ENCODE results near the gene TSPEAR. TPM values are rescaled to one million over a fixed set of nuclear protein-coding genes. Genes with fewer than 3 reads are reported as not detected.

The TSPEAR gene
- total RNA-seq, 3 donors from 2014 or later (not counting 1 experiment from before 2014, with no cell fraction given): not detected

- H3K9me3 ChIP-seq (ENCODE audit: control insufficient read depth, insufficient read depth, low read length): peaks cover 18% of the 10 kb centered on the region
- Mint-ChIP-seq H3K27me3 (ENCODE audit: low read depth in 2 of 2) (peaks cover 8 to 34% of the 10 kb centered on the region in 2 donors), H3K27ac (no peak overlapping the region), H3K4me1 (peaks cover 0 to 9% of the 10 kb centered on the region in 2 donors), H3K36me3 (peaks cover 15% of the 10 kb centered on the region), H3K4me3 (no peak overlapping the region), H3K9me3 (peaks cover 5 to 7% of the 10 kb centered on the region in 2 donors)
- H3K4me3 ChIP-seq (ENCODE audit: low read length): no peak overlapping the region
- no peak for ATAC-seq
- intact Hi-C loops (cut with micrococcal nuclease): no loop called here
- H3K27me3 ChIP-seq (ENCODE audit: control insufficient read depth, insufficient read depth, low read length): no peaks in the 10 kb centered on the region
- no peaks in the 10 kb centered on the region for H3K36me3 ChIP-seq (ENCODE audit: control insufficient read depth, insufficient read depth, low read length)
- 91% methylated on average over 16 of the region's 16 CpGs for WGBS (ENCODE audit: insufficient coverage)
- TF ChIP-seq CTCF (IDR thresholded peaks at IDR 0.05): no peak
- no peak overlapping the region for H3K27ac ChIP-seq (ENCODE audit: low read length)
- H3K4me1 ChIP-seq (ENCODE audit: control insufficient read depth, insufficient read depth, low read length): no peaks in the 10 kb centered on the region
- no peak for DNase-seq
These were observed 215.5 kb downstream of the TSPEAR start for GRCh38 chr21:44495611-44496563.

DNA sequence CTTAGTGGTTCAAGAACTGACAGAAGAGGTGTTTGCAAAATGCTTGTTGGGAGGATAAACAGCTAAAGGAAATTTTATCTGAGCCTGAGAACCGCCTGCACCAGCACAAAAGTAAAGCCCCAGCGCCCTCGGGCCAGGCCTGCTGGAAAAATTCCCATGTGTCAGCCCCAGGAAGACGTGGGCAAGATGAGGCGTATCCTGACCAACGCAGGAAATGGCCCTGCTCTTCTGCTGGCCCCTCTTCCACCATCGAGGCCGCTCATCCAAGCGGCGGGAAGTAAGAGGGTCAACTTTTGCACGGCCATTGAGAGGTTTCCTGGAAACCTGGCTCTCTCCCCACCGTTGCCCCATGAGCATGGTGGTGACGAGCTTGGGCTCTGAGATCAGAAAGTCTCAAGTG is 216.4 kb downstream of the TSPEAR start:
- TF ChIP-seq CTCF (IDR thresholded peaks at IDR 0.05): no peak
- ATAC-seq (no peak), DNase-seq (no peak)
- Histone ChIP-seq H3K9me3 (ENCODE audit: control insufficient read depth, insufficient read depth, low read length) (peaks cover 18% of the 10 kb centered on the region), H3K4me3 (ENCODE audit: low read length) (no peak overlapping the region), H3K27ac (ENCODE audit: low read length) (no peak overlapping the region), H3K36me3 (ENCODE audit: control insufficient read depth, insufficient read depth, low read length) (no peaks in the 10 kb centered on the region), H3K27me3 (ENCODE audit: control insufficient read depth, insufficient read depth, low read length) (no peaks in the 10 kb centered on the region), H3K4me1 (ENCODE audit: control insufficient read depth, insufficient read depth, low read length) (no peaks in the 10 kb centered on the region)
- intact Hi-C loops (cut with micrococcal nuclease): no loop called here
- H3K36me3 Mint-ChIP-seq: peaks cover 15% of the 10 kb centered on the region
- no peak overlapping the region for H3K4me3 Mint-ChIP-seq
- peaks cover 0 to 9% of the 10 kb centered on the region in 2 donors for H3K4me1 Mint-ChIP-seq
- H3K27me3 Mint-ChIP-seq (ENCODE audit: low read depth in 2 of 2): peaks cover 8 to 34% of the 10 kb centered on the region in 2 donors
- no peak overlapping the region for H3K27ac Mint-ChIP-seq
- H3K9me3 Mint-ChIP-seq: peaks cover 5 to 7% of the 10 kb centered on the region in 2 donors
- WGBS (ENCODE audit: insufficient coverage): 74% methylated on average over 13 of the region's 13 CpGs

- Mint-ChIP-seq H3K4me1 (peaks cover 0 to 9% of the 10 kb centered on the region in 2 donors), H3K4me3 (no peak overlapping the region), H3K36me3 (peaks cover 15% of the 10 kb centered on the region), H3K27me3 (ENCODE audit: low read depth in 2 of 2) (peaks cover 8 to 34% of the 10 kb centered on the region in 2 donors), H3K9me3 (peaks cover 5 to 7% of the 10 kb centered on the region in 2 donors), H3K27ac (no peak overlapping the region)
- 92% methylated on average over 12 of the region's 17 CpGs for WGBS (ENCODE audit: insufficient coverage)
- TF ChIP-seq CTCF (IDR thresholded peaks at IDR 0.05): no peak
- Histone ChIP-seq H3K36me3 (ENCODE audit: control insufficient read depth, insufficient read depth, low read length) (no peaks in the 10 kb centered on the region), H3K4me3 (ENCODE audit: low read length) (no peak overlapping the region), H3K4me1 (ENCODE audit: control insufficient read depth, insufficient read depth, low read length) (no peaks in the 10 kb centered on the region), H3K27me3 (ENCODE audit: control insufficient read depth, insufficient read depth, low read length) (no peaks in the 10 kb centered on the region), H3K27ac (ENCODE audit: low read length) (no peak overlapping the region), H3K9me3 (ENCODE audit: control insufficient read depth, insufficient read depth, low read length) (peaks cover 18% of the 10 kb centered on the region)
- DNase-seq: no peak
- intact Hi-C loops (cut with micrococcal nuclease): no loop called here
- ATAC-seq: no peak
These were observed 217.0 kb downstream of the TSPEAR start for GRCh38 chr21:44494418-44494817.
